ENCODE results near the gene POU6F1. TPM values are rescaled to one million over a fixed set of nuclear protein-coding genes. Genes with fewer than 3 reads are reported as not detected.

POU6F1 gene
- total RNA-seq, 2 donors from 2014 or later = 14.5 to 17.1 TPM

DNA sequence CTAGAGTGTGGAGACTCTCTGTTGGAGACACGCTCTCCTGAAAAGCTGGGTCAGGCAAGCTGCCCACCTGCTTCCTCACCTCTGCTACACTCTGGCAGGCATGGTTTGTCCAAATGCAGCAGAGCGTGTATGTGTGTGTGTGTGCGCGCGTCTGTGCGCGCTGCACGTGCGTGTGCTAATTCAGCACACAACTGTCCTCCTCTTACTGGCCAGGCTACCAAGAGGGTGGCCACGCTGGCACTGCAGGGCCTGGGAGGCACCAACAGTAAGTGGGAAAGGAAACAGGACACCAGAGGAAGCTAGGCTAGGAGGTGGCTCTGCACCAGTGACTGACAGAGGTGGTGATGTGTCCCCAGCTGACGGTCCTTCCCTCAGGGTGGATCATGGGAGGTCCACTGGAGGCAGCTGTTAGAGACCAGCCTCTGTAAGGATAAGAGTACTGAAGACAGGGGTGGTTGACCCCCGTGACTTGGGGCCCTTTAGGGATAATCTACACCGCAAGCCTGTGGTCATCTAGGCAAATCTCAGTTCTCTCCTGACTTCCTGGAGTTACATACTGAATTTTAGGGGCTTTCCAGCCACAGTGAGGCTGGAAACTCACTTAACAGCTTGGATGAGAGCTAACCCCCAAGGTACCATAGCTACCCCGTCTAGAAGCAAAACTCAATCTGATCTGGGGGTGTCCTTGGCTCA lies 29.4 kb downstream of the POU6F1 start:
- Histone ChIP-seq H3K4me3 (no peak overlapping the region), H3K9me3 (no peaks in the 10 kb centered on the region), H3K36me3 (peaks cover 20% of the 10 kb centered on the region), H3K4me1 (ENCODE audit: control insufficient read depth in 1 of 2, low read depth in 2 of 2) (no peaks in the 10 kb centered on the region), H3K27ac (no peak overlapping the region), H3K27me3 (replicated peaks; ENCODE audit: insufficient read depth) (no peaks in the 10 kb centered on the region)
- no peak for ATAC-seq (ENCODE audit: insufficient number of reproducible peaks, low FRiP score, low read depth)
- TF ChIP-seq, protein P1, sequence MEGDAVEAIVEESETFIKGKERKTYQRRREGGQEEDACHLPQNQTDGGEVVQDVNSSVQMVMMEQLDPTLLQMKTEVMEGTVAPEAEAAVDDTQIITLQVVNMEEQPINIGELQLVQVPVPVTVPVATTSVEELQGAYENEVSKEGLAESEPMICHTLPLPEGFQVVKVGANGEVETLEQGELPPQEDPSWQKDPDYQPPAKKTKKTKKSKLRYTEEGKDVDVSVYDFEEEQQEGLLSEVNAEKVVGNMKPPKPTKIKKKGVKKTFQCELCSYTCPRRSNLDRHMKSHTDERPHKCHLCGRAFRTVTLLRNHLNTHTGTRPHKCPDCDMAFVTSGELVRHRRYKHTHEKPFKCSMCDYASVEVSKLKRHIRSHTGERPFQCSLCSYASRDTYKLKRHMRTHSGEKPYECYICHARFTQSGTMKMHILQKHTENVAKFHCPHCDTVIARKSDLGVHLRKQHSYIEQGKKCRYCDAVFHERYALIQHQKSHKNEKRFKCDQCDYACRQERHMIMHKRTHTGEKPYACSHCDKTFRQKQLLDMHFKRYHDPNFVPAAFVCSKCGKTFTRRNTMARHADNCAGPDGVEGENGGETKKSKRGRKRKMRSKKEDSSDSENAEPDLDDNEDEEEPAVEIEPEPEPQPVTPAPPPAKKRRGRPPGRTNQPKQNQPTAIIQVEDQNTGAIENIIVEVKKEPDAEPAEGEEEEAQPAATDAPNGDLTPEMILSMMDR (IDR thresholded peaks at IDR 0.05) = no peak
- no peak for DNase-seq (ENCODE audit: low spot score)

DNA sequence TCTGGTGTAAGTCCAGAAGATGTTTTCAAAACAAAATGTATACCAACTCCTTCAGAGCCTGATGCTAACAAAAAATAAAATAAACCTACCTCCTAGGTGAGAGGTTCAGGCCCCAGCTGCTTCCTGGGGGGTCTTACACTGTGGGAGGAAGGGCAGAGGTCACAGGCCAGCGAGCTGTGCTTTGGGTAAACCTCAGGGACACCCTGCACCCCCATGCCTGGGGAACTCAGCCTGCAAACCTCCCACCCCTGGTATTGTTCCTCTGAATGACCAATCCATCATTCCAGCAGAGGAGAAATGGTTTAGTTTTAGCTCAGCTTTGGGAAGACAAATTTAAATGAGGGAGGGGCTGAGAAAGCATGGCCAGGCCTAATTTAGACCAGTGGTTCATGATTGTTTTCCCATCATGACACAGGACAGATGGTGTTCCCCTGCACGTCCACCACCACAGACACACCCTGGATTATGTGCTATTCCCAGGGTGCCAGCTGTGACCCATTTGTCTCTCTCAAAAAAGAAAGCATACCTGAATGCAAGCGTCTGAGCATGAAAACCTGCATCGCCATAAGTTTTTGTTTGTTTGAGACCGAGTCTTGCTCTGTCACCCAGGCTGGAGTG lies 30.4 kb downstream of the POU6F1 start:
- Histone ChIP-seq H3K4me1 (ENCODE audit: control insufficient read depth in 1 of 2, low read depth in 2 of 2) (no peaks in the 10 kb centered on the region), H3K36me3 (peaks cover 20% of the 10 kb centered on the region), H3K27me3 (replicated peaks; ENCODE audit: insufficient read depth) (no peaks in the 10 kb centered on the region), H3K27ac (no peak overlapping the region), H3K4me3 (no peak overlapping the region), H3K9me3 (no peaks in the 10 kb centered on the region)
- no peak for DNase-seq (ENCODE audit: low spot score)
- TF ChIP-seq, protein P1 (IDR thresholded peaks at IDR 0.05) = no peak
- no peak for ATAC-seq (ENCODE audit: insufficient number of reproducible peaks, low FRiP score, low read depth)

DNA sequence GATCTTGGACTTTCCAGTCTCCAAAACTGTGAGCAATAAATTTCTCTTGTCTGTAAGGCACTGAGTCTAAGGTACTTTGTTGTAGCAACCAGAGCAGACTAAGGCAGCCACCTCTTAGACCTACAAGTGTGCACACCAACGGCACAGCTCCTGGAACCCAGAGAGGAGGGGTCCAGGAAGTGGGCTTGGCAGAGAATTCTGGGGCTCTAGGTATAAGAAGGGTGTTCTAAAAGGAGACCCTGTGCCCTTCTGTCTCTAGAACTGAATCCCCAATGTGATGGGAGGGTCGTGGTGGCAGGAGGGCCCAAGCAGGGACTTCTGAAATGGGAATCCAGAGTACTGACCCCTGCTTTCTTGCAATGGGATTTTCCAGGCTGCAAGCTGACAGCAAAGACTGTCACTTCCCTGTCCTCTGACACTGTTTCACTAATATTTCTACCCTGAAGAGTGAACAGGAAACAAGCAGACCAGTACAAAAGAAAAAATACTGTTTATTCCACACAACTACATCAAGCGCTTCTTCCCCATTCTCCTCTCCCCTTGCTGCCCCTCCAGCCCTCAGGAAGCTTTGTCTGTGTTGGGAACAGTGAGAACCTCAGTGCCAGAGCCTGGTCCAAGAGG lies 31.3 kb downstream of the POU6F1 start:
- H3K4me1 ChIP-seq (ENCODE audit: control insufficient read depth in 1 of 2, low read depth in 2 of 2) = no peaks in the 10 kb centered on the region
- no peak overlapping the region for H3K27ac ChIP-seq
- TF ChIP-seq, protein P1 (IDR thresholded peaks at IDR 0.05) = no peak
- ATAC-seq (ENCODE audit: insufficient number of reproducible peaks, low FRiP score, low read depth) = no peak
- no peak for DNase-seq (ENCODE audit: low spot score)
- H3K36me3 ChIP-seq = peaks cover 20% of the 10 kb centered on the region
- no peaks in the 10 kb centered on the region for H3K27me3 ChIP-seq (replicated peaks; ENCODE audit: insufficient read depth)
- H3K9me3 ChIP-seq = no peaks in the 10 kb centered on the region
- no peak overlapping the region for H3K4me3 ChIP-seq

DNA sequence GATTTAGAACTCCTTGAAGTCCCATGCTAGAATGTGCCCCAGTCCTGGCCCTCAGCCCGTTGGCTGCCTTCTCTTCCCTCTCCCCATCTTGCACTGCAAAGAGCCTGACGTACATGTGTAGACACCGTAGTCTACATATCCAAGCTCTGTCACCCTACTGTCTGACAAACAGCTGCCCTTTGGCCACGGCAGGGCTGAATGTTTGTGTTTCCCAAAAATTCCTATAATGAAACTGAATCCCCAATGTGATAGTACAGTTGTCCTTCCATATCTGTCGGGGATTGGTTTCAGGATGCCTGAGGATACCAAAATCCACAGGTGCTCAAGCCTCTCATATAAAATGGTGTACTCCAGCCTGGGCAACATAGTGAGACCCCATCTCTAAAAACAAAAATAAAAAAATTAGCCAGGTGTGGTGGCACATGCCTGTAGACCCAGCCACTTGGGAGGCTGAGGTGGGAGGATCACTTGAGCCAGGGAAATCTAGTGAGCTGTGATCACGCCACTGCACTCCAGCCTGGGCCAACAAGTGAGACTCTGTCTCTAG lies 32.6 kb downstream of the POU6F1 start:
- no peaks in the 10 kb centered on the region for H3K9me3 ChIP-seq
- ATAC-seq (ENCODE audit: insufficient number of reproducible peaks, low FRiP score, low read depth) (no peak), DNase-seq (ENCODE audit: low spot score) (no peak)
- no peaks in the 10 kb centered on the region for H3K4me1 ChIP-seq (ENCODE audit: control insufficient read depth in 1 of 2, low read depth in 2 of 2)
- no peak overlapping the region for H3K4me3 ChIP-seq
- H3K27me3 ChIP-seq (replicated peaks; ENCODE audit: insufficient read depth) = no peaks in the 10 kb centered on the region
- TF ChIP-seq, protein P1 (IDR thresholded peaks at IDR 0.05) = no peak
- peaks cover 8% of the 10 kb centered on the region for H3K36me3 ChIP-seq
- no peak overlapping the region for H3K27ac ChIP-seq

DNA sequence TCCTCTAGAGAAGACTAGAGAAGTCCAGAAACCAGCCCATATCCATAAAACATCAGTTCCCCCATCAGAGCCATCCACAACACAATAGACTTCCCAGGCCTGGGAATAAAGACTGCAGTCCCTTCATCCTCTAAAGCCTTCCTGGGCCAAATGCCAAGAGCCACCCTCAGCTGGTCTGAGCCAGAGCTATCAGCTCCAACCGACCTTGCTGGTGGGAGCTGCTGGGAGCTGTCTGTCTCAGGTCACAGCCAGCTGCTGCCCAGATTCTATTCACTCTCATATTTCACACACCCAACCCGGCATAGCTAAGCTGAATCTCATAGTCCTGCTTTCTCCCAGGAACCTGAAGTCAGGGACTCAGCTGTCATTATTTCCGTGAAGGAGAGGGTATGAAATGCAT lies 34.0 kb downstream of the POU6F1 start:
- DNase-seq (ENCODE audit: low spot score) (no peak), ATAC-seq (ENCODE audit: insufficient number of reproducible peaks, low FRiP score, low read depth) (no peak)
- H3K27ac ChIP-seq = no peak overlapping the region
- no peaks in the 10 kb centered on the region for H3K36me3 ChIP-seq
- no peak overlapping the region for H3K4me3 ChIP-seq
- TF ChIP-seq, protein P1 (IDR thresholded peaks at IDR 0.05) = no peak
- no peaks in the 10 kb centered on the region for H3K27me3 ChIP-seq (replicated peaks; ENCODE audit: insufficient read depth)
- H3K4me1 ChIP-seq (ENCODE audit: control insufficient read depth in 1 of 2, low read depth in 2 of 2) = no peaks in the 10 kb centered on the region
- no peaks in the 10 kb centered on the region for H3K9me3 ChIP-seq

Data from thoracic aorta (tissue), 2 donors.